Activated naive CD8-positive, alpha-beta T cell treated with anti-CD3 and anti-CD28 coated beads, Interleukin-2, amount 50 U/mL, for 24 hours (primary cell): ENCODE results near the gene LRRC7.
"Not testable (repeated sequence)": the region's sequence is repeated elsewhere in the genome, so short reads cannot be mapped to it uniquely, and the experiment has no call there.

ENCODE experiments used
- ATAC-seq: fragments of 150-1000 bp; cut with Tn5 transposase; one replicate; pipeline ENCODE4 v1.10.0; 2021
- DNase-seq: peaks from one replicate; pipeline ENCODE4 v3.0.0; 2021
- H3K27ac Mint-ChIP-seq: one replicate; pipeline ENCODE4 v1.8.0; 2021; ENCODE audit warnings: mild to moderate bottlenecking, mixed read lengths
- H3K27me3 Mint-ChIP-seq: one replicate; pipeline ENCODE4 v1.8.0; 2021; ENCODE audit warnings: mixed read lengths
- H3K36me3 Mint-ChIP-seq: one replicate; pipeline ENCODE4 v1.8.0; 2021; ENCODE audit warnings: low read depth, mixed read lengths
- H3K4me1 Mint-ChIP-seq: one replicate; pipeline ENCODE4 v1.8.0; 2021; ENCODE audit warnings: mixed read lengths
- H3K4me3 Mint-ChIP-seq: one replicate; pipeline ENCODE4 v1.8.0; 2021; ENCODE audit warnings: mild to moderate bottlenecking, moderate library complexity, mixed read lengths
- H3K9me3 Mint-ChIP-seq: one replicate; pipeline ENCODE4 v1.8.0; 2021; ENCODE audit warnings: mixed read lengths

Gene LRRC7

GRCh38 chr1:70039485-70039884 is 471.8 kb downstream of the LRRC7 start:
- DNase-seq (no peak), ATAC-seq (no peak)
- Mint-ChIP-seq H3K27me3 (no peaks in the 10 kb centered on the region), H3K4me3 (no peak overlapping the region), H3K9me3 (no peaks in the 10 kb centered on the region), H3K4me1 (no peaks in the 10 kb centered on the region), H3K27ac (no peak overlapping the region), H3K36me3 (no peaks in the 10 kb centered on the region)

GRCh38 chr1:70041317-70042045 is 473.8 kb downstream of the LRRC7 start:
- Mint-ChIP-seq H3K27me3 (no peaks in the 10 kb centered on the region), H3K27ac (no peak overlapping the region), H3K4me3 (no peak overlapping the region), H3K9me3 (no peaks in the 10 kb centered on the region), H3K36me3 (no peaks in the 10 kb centered on the region), H3K4me1 (no peaks in the 10 kb centered on the region)
- ATAC-seq (no peak), DNase-seq (no peak)

- H3K36me3 Mint-ChIP-seq, result no peaks in the 10 kb centered on the region
- no peak for DNase-seq
- H3K4me1 Mint-ChIP-seq, result no peaks in the 10 kb centered on the region
- no peak for ATAC-seq
- no peak overlapping the region for H3K27ac Mint-ChIP-seq
- H3K9me3 Mint-ChIP-seq, result no peaks in the 10 kb centered on the region
- no peak overlapping the region for H3K4me3 Mint-ChIP-seq
- H3K27me3 Mint-ChIP-seq, result no peaks in the 10 kb centered on the region
These were observed 474.5 kb downstream of the LRRC7 start for GRCh38 chr1:70042090-70042731.

GRCh38 chr1:70043804-70044203 is 476.1 kb downstream of the LRRC7 start:
- no peak for ATAC-seq
- Mint-ChIP-seq H3K4me1 (no peaks in the 10 kb centered on the region), H3K36me3 (no peaks in the 10 kb centered on the region), H3K27me3 (no peaks in the 10 kb centered on the region), H3K4me3 (no peak overlapping the region), H3K27ac (no peak overlapping the region), H3K9me3 (no peaks in the 10 kb centered on the region)
- DNase-seq, result no peak

- Mint-ChIP-seq H3K9me3 (no peaks in the 10 kb centered on the region), H3K27ac (no peak overlapping the region), H3K36me3 (no peaks in the 10 kb centered on the region), H3K4me3 (no peak overlapping the region), H3K27me3 (no peaks in the 10 kb centered on the region), H3K4me1 (no peaks in the 10 kb centered on the region)
- ATAC-seq (no peak), DNase-seq (no peak)
These were observed 477.1 kb downstream of the LRRC7 start for GRCh38 chr1:70044832-70045231.

GRCh38 chr1:70045581-70045980 is 477.9 kb downstream of the LRRC7 start:
- not testable (repeated sequence) for H3K4me1 Mint-ChIP-seq, ATAC-seq, H3K27me3 Mint-ChIP-seq, H3K4me3 Mint-ChIP-seq, H3K27ac Mint-ChIP-seq, H3K9me3 Mint-ChIP-seq, H3K36me3 Mint-ChIP-seq, DNase-seq

- Mint-ChIP-seq H3K4me1 (no peaks in the 10 kb centered on the region), H3K36me3 (no peaks in the 10 kb centered on the region), H3K27me3 (no peaks in the 10 kb centered on the region), H3K4me3 (no peak overlapping the region), H3K9me3 (no peaks in the 10 kb centered on the region), H3K27ac (no peak overlapping the region)
- DNase-seq (no peak), ATAC-seq (no peak)
These were observed 480.8 kb downstream of the LRRC7 start for GRCh38 chr1:70048336-70049094.

- DNase-seq, result no peak
- H3K27ac Mint-ChIP-seq, result no peak overlapping the region
- H3K4me1 Mint-ChIP-seq, result no peaks in the 10 kb centered on the region
These were observed 484.2 kb downstream of the LRRC7 start for GRCh38 chr1:70051926-70052325.

GRCh38 chr1:70057500-70057899 is 489.8 kb downstream of the LRRC7 start:
- H3K27ac Mint-ChIP-seq, result no peak overlapping the region
- no peak overlapping the region for H3K4me3 Mint-ChIP-seq
- DNase-seq (no peak), ATAC-seq (no peak)
- H3K9me3 Mint-ChIP-seq, result no peaks in the 10 kb centered on the region
- H3K4me1 Mint-ChIP-seq, result no peaks in the 10 kb centered on the region
- no peaks in the 10 kb centered on the region for H3K27me3 Mint-ChIP-seq
- H3K36me3 Mint-ChIP-seq, result no peaks in the 10 kb centered on the region

More at GRCh38 chr1:70051926-70052325, 484.2 kb downstream of the LRRC7 start:
- H3K9me3 Mint-ChIP-seq, result no peaks in the 10 kb centered on the region
- no peaks in the 10 kb centered on the region for H3K36me3 Mint-ChIP-seq
- ATAC-seq, result no peak
- H3K4me3 Mint-ChIP-seq, result no peak overlapping the region
- H3K27me3 Mint-ChIP-seq, result no peaks in the 10 kb centered on the region

- DNase-seq (no peak), ATAC-seq (no peak)
- no peak overlapping the region for H3K4me3 Mint-ChIP-seq
- H3K27me3 Mint-ChIP-seq, result no peaks in the 10 kb centered on the region
- no peaks in the 10 kb centered on the region for H3K4me1 Mint-ChIP-seq
- no peak overlapping the region for H3K27ac Mint-ChIP-seq
- no peaks in the 10 kb centered on the region for H3K36me3 Mint-ChIP-seq
- no peaks in the 10 kb centered on the region for H3K9me3 Mint-ChIP-seq
These were observed 493.5 kb downstream of the LRRC7 start for GRCh38 chr1:70061231-70061630.

- no peak for ATAC-seq
- Mint-ChIP-seq H3K4me3 (no peak overlapping the region), H3K27me3 (no peaks in the 10 kb centered on the region), H3K36me3 (no peaks in the 10 kb centered on the region), H3K4me1 (no peaks in the 10 kb centered on the region), H3K27ac (no peak overlapping the region), H3K9me3 (no peaks in the 10 kb centered on the region)
- no peak for DNase-seq
These were observed 496.1 kb downstream of the LRRC7 start for GRCh38 chr1:70063861-70064260.

GRCh38 chr1:70066711-70067110 is 499.0 kb downstream of the LRRC7 start:
- ATAC-seq (no peak), DNase-seq (no peak)
- Mint-ChIP-seq H3K9me3 (peaks cover 3% of the 10 kb centered on the region), H3K36me3 (no peaks in the 10 kb centered on the region), H3K4me3 (no peak overlapping the region), H3K27me3 (peaks cover 1% of the 10 kb centered on the region), H3K4me1 (no peaks in the 10 kb centered on the region), H3K27ac (no peak overlapping the region)

GRCh38 chr1:70071601-70072000 is 503.9 kb downstream of the LRRC7 start:
- no peak for ATAC-seq
- Mint-ChIP-seq H3K4me3 (no peak overlapping the region), H3K4me1 (no peaks in the 10 kb centered on the region), H3K27ac (no peak overlapping the region), H3K27me3 (peaks cover 1% of the 10 kb centered on the region), H3K9me3 (peaks cover 3% of the 10 kb centered on the region), H3K36me3 (no peaks in the 10 kb centered on the region)
- DNase-seq, result no peak

GRCh38 chr1:70072231-70072751 is 504.6 kb downstream of the LRRC7 start:
- peaks cover 1% of the 10 kb centered on the region for H3K27me3 Mint-ChIP-seq
- H3K9me3 Mint-ChIP-seq, result peaks cover 3% of the 10 kb centered on the region
- no peaks in the 10 kb centered on the region for H3K36me3 Mint-ChIP-seq
- no peak for DNase-seq
- no peak overlapping the region for H3K27ac Mint-ChIP-seq
- no peak overlapping the region for H3K4me3 Mint-ChIP-seq
- H3K4me1 Mint-ChIP-seq, result no peaks in the 10 kb centered on the region
- no peak for ATAC-seq

- Mint-ChIP-seq H3K4me1 (no peaks in the 10 kb centered on the region), H3K27ac (no peak overlapping the region), H3K36me3 (no peaks in the 10 kb centered on the region), H3K4me3 (no peak overlapping the region), H3K9me3 (no peaks in the 10 kb centered on the region), H3K27me3 (no peaks in the 10 kb centered on the region)
- DNase-seq (no peak), ATAC-seq (no peak)
These were observed 508.0 kb downstream of the LRRC7 start for GRCh38 chr1:70075761-70076160.
